ENCODE data around the gene KIAA0586. TPM values are rescaled to one million over a fixed set of nuclear protein-coding genes. Genes with fewer than 3 reads are reported as not detected.

The KIAA0586 gene
- total and polyA plus RNA-seq, 9 of the 15 experiments (the other 6 are each of a cell fraction or from before 2014, with no cell fraction given): 11.2 to 30.9 (median 22.6) TPM

- FAIRE-seq (no peak), ATAC-seq (no peak), DNase-seq (ENCODE audit: extremely low read depth in 1 of 4, low spot score in 3 of 4) (no peak)
- Histone ChIP-seq H4K20me1 (replicated peaks; ENCODE audit: control insufficient read depth, insufficient read depth, low read length) (no peaks in the 10 kb centered on the region), H3K9ac (ENCODE audit: insufficient read depth in 1 of 2, low read depth in 2 of 2, low read length in 2 of 2) (no peak overlapping the region), H3K9me1 (ENCODE audit: control insufficient read depth, insufficient read depth, low read length) (no peaks in the 10 kb centered on the region), H3K4me3 (no peak overlapping the region), H3K36me3 (ENCODE audit: control insufficient read depth, insufficient read depth, low read length) (no peaks in the 10 kb centered on the region), H3K4me2 (ENCODE audit: insufficient read depth, low read length) (no peak overlapping the region), H3K27ac (ENCODE audit: extremely low read depth, low read depth, low read length) (no peak overlapping the region), H3K9me3 (replicated peaks; ENCODE audit: control insufficient read depth, insufficient read depth, low read depth, low read length) (no peaks in the 10 kb centered on the region), H3K4me1 (replicated peaks in 1 of 2; ENCODE audit: control insufficient read depth in 2 of 2, insufficient read depth in 2 of 2, low read length in 2 of 2) (no peaks in the 10 kb centered on the region), H2AFZ (ENCODE audit: low read depth, low read length) (no peak overlapping the region), H3K79me2 (ENCODE audit: control insufficient read depth, insufficient read depth, low read length) (no peaks in the 10 kb centered on the region), H3K27me3 (ENCODE audit: control insufficient read depth in 2 of 2, insufficient read depth in 2 of 2, low read length in 2 of 2) (no peaks in the 10 kb centered on the region; a peak in 1 of 5 replicates)
- no peak for TF ChIP-seq BRCA1 (IDR thresholded peaks at IDR 0.05)
- no peak for TF ChIP-seq BRCA1 (CRISPR knock-in tag; IDR thresholded peaks at IDR 0.05)
- TF ChIP-seq CTCFL (IDR thresholded peaks at IDR 0.05; ENCODE audit: borderline replicate concordance, insufficient read depth, low read depth, low read length, poor library complexity, severe bottlenecking): no peak
- no peak for TF ChIP-seq STAT5B (CRISPR knock-in tag; IDR thresholded peaks at IDR 0.05)
- no peak for TF ChIP-seq FIP1L1 (IDR thresholded peaks at IDR 0.05; ENCODE audit: low read depth, low read length, poor library complexity, severe bottlenecking)
- TF ChIP-seq ZNF436 (CRISPR knock-in tag; IDR thresholded peaks at IDR 0.05): no peak
- no peak for TF ChIP-seq TARDBP (IDR thresholded peaks at IDR 0.05)
- no peak for TF ChIP-seq SREBF2 (CRISPR knock-in tag; IDR thresholded peaks at IDR 0.05)
- no peak for TF ChIP-seq CHCHD3 (CRISPR knock-in tag; IDR thresholded peaks at IDR 0.05)
- TF ChIP-seq ZBTB1 (CRISPR knock-in tag; IDR thresholded peaks at IDR 0.05; ENCODE audit: borderline replicate concordance, low read depth): no peak
- TF ChIP-seq LARP7 (IDR thresholded peaks at IDR 0.05): no peak
- TF ChIP-seq ZBED1 (IDR thresholded peaks at IDR 0.05): no peak
- in situ Hi-C loops (cut with MboI) (no loop called here), intact Hi-C loops (cut with micrococcal nuclease) (no loop called here)
- POLR2A ChIA-PET: no interaction called here
- CTCF ChIA-PET (ENCODE audit: low intra/inter-chr PET ratio): no interaction called here
- BruUV-seq (replicated peaks): no TSS peak
- 0% methylated on average over 1 of the region's 1 CpG for WGBS (ENCODE audit: insufficient coverage, low coverage, missing lambda C conversion rate)
Observed at GRCh38 chr14:58572473-58572853, 144.9 kb downstream of the KIAA0586 start.
